Liver (tissue), 9 donors: Measurements from ENCODE around the gene SH2D4B. TPM values are rescaled to one million over a fixed set of nuclear protein-coding genes. Genes with fewer than 3 reads are reported as not detected.

ENCODE experiments used
- DNase-seq: peaks from one replicate; pipeline ENCODE4 v3.0.0-alpha.2; 2017; ENCODE audit warnings: low spot score
- H3K27ac ChIP-seq, 2 donors: one replicate each; pipeline ENCODE4 v1.7.0; 2013; ENCODE audit warnings: inconsistent platforms in 2 of 2, low read length in 2 of 2, control low read depth in 1 of 2, low read depth in 1 of 2, mild to moderate bottlenecking in 1 of 2
- H3K27me3 ChIP-seq, 4 donors: one replicate each; pipeline versions ENCODE4 v1.6.1 to v1.7.0; 2013; ENCODE audit warnings: low read length in 3 of 4, inconsistent platforms in 1 of 4, mild to moderate bottlenecking in 1 of 4, moderate library complexity in 1 of 4; ENCODE audit not compliant: control insufficient read depth in 4 of 4, insufficient read depth in 4 of 4
- H3K36me3 ChIP-seq, 4 donors: one replicate each; pipeline versions ENCODE4 v1.6.1 to v1.7.0; 2013; ENCODE audit warnings: low read length in 3 of 4, mild to moderate bottlenecking in 3 of 4, low read depth in 1 of 4, moderate library complexity in 1 of 4; ENCODE audit not compliant: control insufficient read depth in 4 of 4, insufficient read depth in 3 of 4
- H3K4me1 ChIP-seq, 4 donors: one replicate each; pipeline versions ENCODE4 v1.6.1 to v1.7.0; 2013; ENCODE audit warnings: low read length in 3 of 4, mild to moderate bottlenecking in 3 of 4, moderate library complexity in 1 of 4; ENCODE audit not compliant: control insufficient read depth in 4 of 4, insufficient read depth in 4 of 4
- H3K4me3 ChIP-seq, 3 donors: one replicate each; pipeline versions ENCODE4 v1.6.1 to v1.7.0; 2013; ENCODE audit warnings: low read length in 3 of 3, control low read depth in 1 of 3, low read depth in 1 of 3, mild to moderate bottlenecking in 1 of 3
- H3K9ac ChIP-seq, 2 donors: one replicate each; pipeline ENCODE4 v1.7.0; 2013; ENCODE audit warnings: low read length in 2 of 2, mild to moderate bottlenecking in 2 of 2, moderate library complexity in 2 of 2, control low read depth in 1 of 2, low read depth in 1 of 2
- H3K9me3 ChIP-seq, 4 donors: one replicate each; pipeline versions ENCODE4 v1.6.1 to v1.7.0; 2013; ENCODE audit warnings: low read length in 3 of 4; ENCODE audit not compliant: control insufficient read depth in 4 of 4
- ATF3 ChIP-seq: IDR thresholded peaks from 2 replicates; pipeline ENCODE4 v1.6.1; 2016; ENCODE audit warnings: antibody characterized with exemption
- EGR1 ChIP-seq, 2 donors: IDR thresholded peaks; 2 replicates each; pipeline ENCODE4 v1.6.1; 2016 to 2018; ENCODE audit warnings: antibody characterized with exemption in 2 of 2, low read depth in 2 of 2
- FOXA1 ChIP-seq: IDR thresholded peaks from 2 replicates; pipeline ENCODE4 v1.6.1; 2016; ENCODE audit warnings: antibody characterized with exemption
- FOXA2 ChIP-seq: IDR thresholded peaks from 2 replicates; pipeline ENCODE4 v1.6.1; 2016; ENCODE audit warnings: antibody characterized with exemption
- GABPA ChIP-seq, 2 donors: IDR thresholded peaks in 1 of 2; conservative IDR thresholded peaks in 1 of 2; 2 replicates each; pipeline ENCODE4 v1.6.1; 2016; ENCODE audit warnings: antibody characterized with exemption in 2 of 2, mild to moderate bottlenecking in 1 of 2, moderate library complexity in 1 of 2
- HNF4G ChIP-seq: IDR thresholded peaks from 2 replicates; pipeline ENCODE4 v1.6.1; 2016; ENCODE audit warnings: antibody characterized with exemption
- JUND ChIP-seq, 2 donors: IDR thresholded peaks; 2 replicates each; pipeline ENCODE4 v1.6.1; 2016; ENCODE audit warnings: antibody characterized with exemption in 2 of 2
- MAX ChIP-seq: IDR thresholded peaks from 2 replicates; pipeline ENCODE4 v1.6.1; 2016; ENCODE audit warnings: antibody characterized with exemption
- NR2F2 ChIP-seq: IDR thresholded peaks from 2 replicates; pipeline ENCODE4 v1.6.1; 2016; ENCODE audit warnings: antibody characterized with exemption
- RAD21 ChIP-seq, 2 donors: IDR thresholded peaks; 2 replicates each; pipeline ENCODE4 v1.6.1; 2016; ENCODE audit warnings: antibody characterized with exemption in 2 of 2, mild to moderate bottlenecking in 2 of 2
- REST ChIP-seq: IDR thresholded peaks from 2 replicates; pipeline ENCODE4 v1.6.1; 2016; ENCODE audit warnings: antibody characterized with exemption, mild to moderate bottlenecking
- RXRA ChIP-seq, 2 donors: IDR thresholded peaks; 2 replicates each; pipeline ENCODE4 v1.6.1; 2017 to 2018; ENCODE audit warnings: antibody characterized with exemption in 2 of 2, mild to moderate bottlenecking in 1 of 2
- SP1 ChIP-seq: IDR thresholded peaks from 2 replicates; pipeline ENCODE4 v1.6.1; 2018; ENCODE audit warnings: antibody characterized with exemption, mild to moderate bottlenecking
- TAF1 ChIP-seq: conservative IDR thresholded peaks from 2 replicates; pipeline ENCODE4 v1.6.1; 2016; ENCODE audit warnings: antibody characterized with exemption, mild to moderate bottlenecking
- YY1 ChIP-seq: IDR thresholded peaks from 2 replicates; pipeline ENCODE4 v1.6.1; 2016; ENCODE audit warnings: antibody characterized with exemption, mild to moderate bottlenecking
- WGBS: extraction: QIAGEN DNeasy Blood & Tissue Kit; methylation state at CpG from one replicate; pipeline ENCODE4 v1.1.7; 2013; 5-methylcytosine and 5-hydroxymethylcytosine counted together
- polyA plus RNA-seq, 2 donors: library from polyadenylated mRNA; stranded (reverse) in 1 of 2; unstranded in 1 of 2; fragments of 200-250 nt in 1 of 2; fragments of >200 nt in 1 of 2; fragmentation: Nextera tagmentation in 1 of 2; extraction: Ambion mirVana in 1 of 2; gene quantifications; one replicate each; pipeline versions ENCODE4 v1.2.1 to v1.2.3, GENCODE V29; 2013 to 2015
- total RNA-seq, 2 donors: library from RNA; depleted of rRNA; stranded (reverse); fragments of >200 nt; gene quantifications; one replicate each; pipeline ENCODE4 v1.2.3, GENCODE V29; 2014
- TF ChIP-seq, protein P1 (sequence below): fragments of 150-350 bp; IDR thresholded peaks from 2 replicates; pipeline ENCODE4 v1.5.1; 2017; ENCODE audit warnings: improper control_type of control experiment, low read depth, low read length; ENCODE audit not compliant: missing input control
- donor health status: healthy.
- donor health status: healthy.
- donor health status: healthy.
- donor health status: healthy.
- donor health status: healthy.

SH2D4B gene
- total and polyA plus RNA-seq, 4 donors, result 0.19 TPM; not detected in 3

- no peak overlapping the region for H3K4me3 ChIP-seq
- WGBS, result 89% methylated on average over 7 of the region's 7 CpGs
- H3K36me3 ChIP-seq, result no peaks in the 10 kb centered on the region
- no peak overlapping the region for H3K27ac ChIP-seq
- no peak for DNase-seq
- no peaks in the 10 kb centered on the region for H3K4me1 ChIP-seq
- H3K9me3 ChIP-seq, result no peaks in the 10 kb centered on the region
- H3K9ac ChIP-seq, result no peak overlapping the region
- TF ChIP-seq ATF3 (no peak), RAD21 (IDR thresholded peaks at IDR 0.05) (no peak), MAX (no peak), JUND (IDR thresholded peaks at IDR 0.05) (no peak), FOXA2 (no peak), REST (no peak), EGR1 (IDR thresholded peaks at IDR 0.05; ENCODE audit: low read depth in 2 of 2) (no peak), HNF4G (no peak), SP1 (no peak), FOXA1 (no peak), TAF1 (no peak), GABPA (IDR thresholded peaks at IDR 0.05 in 1 of 2, conservative IDR thresholded peaks at IDR 0.05 in 1 of 2) (no peak)
- no peaks in the 10 kb centered on the region for H3K27me3 ChIP-seq
Observed at GRCh38 chr10:80580638-80581468, 43.2 kb downstream of the SH2D4B start.

GRCh38 chr10:80581469-80581835 is 43.8 kb downstream of the SH2D4B start:
- Histone ChIP-seq H3K36me3 (no peaks in the 10 kb centered on the region), H3K9ac (no peak overlapping the region), H3K4me1 (no peaks in the 10 kb centered on the region), H3K27me3 (no peaks in the 10 kb centered on the region), H3K4me3 (no peak overlapping the region), H3K27ac (no peak overlapping the region), H3K9me3 (no peaks in the 10 kb centered on the region)
- no peak for TF ChIP-seq FOXA2
- TF ChIP-seq NR2F2, result no peak
- no peak for TF ChIP-seq SP1
- TF ChIP-seq FOXA1, result no peak
- TF ChIP-seq RXRA (IDR thresholded peaks at IDR 0.05), result no peak
- no peak for TF ChIP-seq YY1
- TF ChIP-seq HNF4G, result no peak
- no peak for TF ChIP-seq MAX
- TF ChIP-seq, protein P1, sequence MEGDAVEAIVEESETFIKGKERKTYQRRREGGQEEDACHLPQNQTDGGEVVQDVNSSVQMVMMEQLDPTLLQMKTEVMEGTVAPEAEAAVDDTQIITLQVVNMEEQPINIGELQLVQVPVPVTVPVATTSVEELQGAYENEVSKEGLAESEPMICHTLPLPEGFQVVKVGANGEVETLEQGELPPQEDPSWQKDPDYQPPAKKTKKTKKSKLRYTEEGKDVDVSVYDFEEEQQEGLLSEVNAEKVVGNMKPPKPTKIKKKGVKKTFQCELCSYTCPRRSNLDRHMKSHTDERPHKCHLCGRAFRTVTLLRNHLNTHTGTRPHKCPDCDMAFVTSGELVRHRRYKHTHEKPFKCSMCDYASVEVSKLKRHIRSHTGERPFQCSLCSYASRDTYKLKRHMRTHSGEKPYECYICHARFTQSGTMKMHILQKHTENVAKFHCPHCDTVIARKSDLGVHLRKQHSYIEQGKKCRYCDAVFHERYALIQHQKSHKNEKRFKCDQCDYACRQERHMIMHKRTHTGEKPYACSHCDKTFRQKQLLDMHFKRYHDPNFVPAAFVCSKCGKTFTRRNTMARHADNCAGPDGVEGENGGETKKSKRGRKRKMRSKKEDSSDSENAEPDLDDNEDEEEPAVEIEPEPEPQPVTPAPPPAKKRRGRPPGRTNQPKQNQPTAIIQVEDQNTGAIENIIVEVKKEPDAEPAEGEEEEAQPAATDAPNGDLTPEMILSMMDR, result no peak
- TF ChIP-seq JUND (IDR thresholded peaks at IDR 0.05), result no peak
- no peak for TF ChIP-seq TAF1
- no peak for TF ChIP-seq RAD21 (IDR thresholded peaks at IDR 0.05)
- no peak for DNase-seq
- WGBS, result 85% methylated on average over 5 of the region's 5 CpGs
